ENCODE measurements around the gene LRMDA.

DNA sequence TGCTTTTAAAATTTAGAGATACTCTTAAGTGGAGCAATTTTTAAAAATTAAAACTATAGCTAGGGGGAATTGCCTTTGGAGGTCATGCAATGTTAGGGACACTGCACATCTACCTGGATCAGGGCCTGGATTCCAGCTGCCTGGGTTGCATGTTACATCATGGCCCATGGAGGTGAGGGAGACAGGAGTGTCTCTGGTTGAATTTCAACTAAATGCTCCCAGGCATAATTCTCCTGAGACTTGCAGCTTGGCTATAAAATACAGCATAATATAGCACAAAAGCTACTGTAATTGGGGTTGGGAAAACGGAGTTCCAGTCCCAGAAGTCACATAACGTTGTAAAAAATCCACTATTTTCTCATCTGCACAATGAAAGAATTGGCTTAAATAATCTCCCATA lies 782.5 kb downstream of the LRMDA start:
- TF ChIP-seq, protein P1, sequence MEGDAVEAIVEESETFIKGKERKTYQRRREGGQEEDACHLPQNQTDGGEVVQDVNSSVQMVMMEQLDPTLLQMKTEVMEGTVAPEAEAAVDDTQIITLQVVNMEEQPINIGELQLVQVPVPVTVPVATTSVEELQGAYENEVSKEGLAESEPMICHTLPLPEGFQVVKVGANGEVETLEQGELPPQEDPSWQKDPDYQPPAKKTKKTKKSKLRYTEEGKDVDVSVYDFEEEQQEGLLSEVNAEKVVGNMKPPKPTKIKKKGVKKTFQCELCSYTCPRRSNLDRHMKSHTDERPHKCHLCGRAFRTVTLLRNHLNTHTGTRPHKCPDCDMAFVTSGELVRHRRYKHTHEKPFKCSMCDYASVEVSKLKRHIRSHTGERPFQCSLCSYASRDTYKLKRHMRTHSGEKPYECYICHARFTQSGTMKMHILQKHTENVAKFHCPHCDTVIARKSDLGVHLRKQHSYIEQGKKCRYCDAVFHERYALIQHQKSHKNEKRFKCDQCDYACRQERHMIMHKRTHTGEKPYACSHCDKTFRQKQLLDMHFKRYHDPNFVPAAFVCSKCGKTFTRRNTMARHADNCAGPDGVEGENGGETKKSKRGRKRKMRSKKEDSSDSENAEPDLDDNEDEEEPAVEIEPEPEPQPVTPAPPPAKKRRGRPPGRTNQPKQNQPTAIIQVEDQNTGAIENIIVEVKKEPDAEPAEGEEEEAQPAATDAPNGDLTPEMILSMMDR (IDR thresholded peaks at IDR 0.05 in 2 of 3, conservative IDR thresholded peaks at IDR 0.05 in 1 of 3; ENCODE audit: borderline replicate concordance in 1 of 3, insufficient read depth in 1 of 3, low read depth in 2 of 3, low read length in 2 of 3): no peak
- TF ChIP-seq POLR2A (IDR thresholded peaks at IDR 0.05; ENCODE audit: borderline replicate concordance, extremely low read depth, insufficient read depth, insufficient read length) (no peak), EZH2 (IDR thresholded peaks at IDR 0.05) (no peak), POLR2AphosphoS5 (IDR thresholded peaks at IDR 0.05; ENCODE audit: low read depth, low read length) (no peak), CBX3 (IDR thresholded peaks at IDR 0.05; ENCODE audit: low read depth) (no peak), SIN3A (IDR thresholded peaks at IDR 0.05; ENCODE audit: low read depth) (no peak), JUND (IDR thresholded peaks at IDR 0.05) (no peak), SRF (IDR thresholded peaks at IDR 0.05; ENCODE audit: low read depth) (no peak), RAD21 (IDR thresholded peaks at IDR 0.05; ENCODE audit: low read depth) (no peak), EGR1 (IDR thresholded peaks at IDR 0.05; ENCODE audit: low read depth) (no peak)
- TF ChIP-seq, protein P2, sequence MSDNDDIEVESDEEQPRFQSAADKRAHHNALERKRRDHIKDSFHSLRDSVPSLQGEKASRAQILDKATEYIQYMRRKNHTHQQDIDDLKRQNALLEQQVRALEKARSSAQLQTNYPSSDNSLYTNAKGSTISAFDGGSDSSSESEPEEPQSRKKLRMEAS (IDR thresholded peaks at IDR 0.05): no peak
- TF ChIP-seq, protein P3, sequence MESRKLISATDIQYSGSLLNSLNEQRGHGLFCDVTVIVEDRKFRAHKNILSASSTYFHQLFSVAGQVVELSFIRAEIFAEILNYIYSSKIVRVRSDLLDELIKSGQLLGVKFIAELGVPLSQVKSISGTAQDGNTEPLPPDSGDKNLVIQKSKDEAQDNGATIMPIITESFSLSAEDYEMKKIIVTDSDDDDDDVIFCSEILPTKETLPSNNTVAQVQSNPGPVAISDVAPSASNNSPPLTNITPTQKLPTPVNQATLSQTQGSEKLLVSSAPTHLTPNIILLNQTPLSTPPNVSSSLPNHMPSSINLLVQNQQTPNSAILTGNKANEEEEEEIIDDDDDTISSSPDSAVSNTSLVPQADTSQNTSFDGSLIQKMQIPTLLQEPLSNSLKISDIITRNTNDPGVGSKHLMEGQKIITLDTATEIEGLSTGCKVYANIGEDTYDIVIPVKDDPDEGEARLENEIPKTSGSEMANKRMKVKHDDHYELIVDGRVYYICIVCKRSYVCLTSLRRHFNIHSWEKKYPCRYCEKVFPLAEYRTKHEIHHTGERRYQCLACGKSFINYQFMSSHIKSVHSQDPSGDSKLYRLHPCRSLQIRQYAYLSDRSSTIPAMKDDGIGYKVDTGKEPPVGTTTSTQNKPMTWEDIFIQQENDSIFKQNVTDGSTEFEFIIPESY (IDR thresholded peaks at IDR 0.05; ENCODE audit: extremely low read depth, insufficient replicate concordance, low read length): no peak
- TF ChIP-seq, protein P4, sequence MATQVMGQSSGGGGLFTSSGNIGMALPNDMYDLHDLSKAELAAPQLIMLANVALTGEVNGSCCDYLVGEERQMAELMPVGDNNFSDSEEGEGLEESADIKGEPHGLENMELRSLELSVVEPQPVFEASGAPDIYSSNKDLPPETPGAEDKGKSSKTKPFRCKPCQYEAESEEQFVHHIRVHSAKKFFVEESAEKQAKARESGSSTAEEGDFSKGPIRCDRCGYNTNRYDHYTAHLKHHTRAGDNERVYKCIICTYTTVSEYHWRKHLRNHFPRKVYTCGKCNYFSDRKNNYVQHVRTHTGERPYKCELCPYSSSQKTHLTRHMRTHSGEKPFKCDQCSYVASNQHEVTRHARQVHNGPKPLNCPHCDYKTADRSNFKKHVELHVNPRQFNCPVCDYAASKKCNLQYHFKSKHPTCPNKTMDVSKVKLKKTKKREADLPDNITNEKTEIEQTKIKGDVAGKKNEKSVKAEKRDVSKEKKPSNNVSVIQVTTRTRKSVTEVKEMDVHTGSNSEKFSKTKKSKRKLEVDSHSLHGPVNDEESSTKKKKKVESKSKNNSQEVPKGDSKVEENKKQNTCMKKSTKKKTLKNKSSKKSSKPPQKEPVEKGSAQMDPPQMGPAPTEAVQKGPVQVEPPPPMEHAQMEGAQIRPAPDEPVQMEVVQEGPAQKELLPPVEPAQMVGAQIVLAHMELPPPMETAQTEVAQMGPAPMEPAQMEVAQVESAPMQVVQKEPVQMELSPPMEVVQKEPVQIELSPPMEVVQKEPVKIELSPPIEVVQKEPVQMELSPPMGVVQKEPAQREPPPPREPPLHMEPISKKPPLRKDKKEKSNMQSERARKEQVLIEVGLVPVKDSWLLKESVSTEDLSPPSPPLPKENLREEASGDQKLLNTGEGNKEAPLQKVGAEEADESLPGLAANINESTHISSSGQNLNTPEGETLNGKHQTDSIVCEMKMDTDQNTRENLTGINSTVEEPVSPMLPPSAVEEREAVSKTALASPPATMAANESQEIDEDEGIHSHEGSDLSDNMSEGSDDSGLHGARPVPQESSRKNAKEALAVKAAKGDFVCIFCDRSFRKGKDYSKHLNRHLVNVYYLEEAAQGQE (IDR thresholded peaks at IDR 0.05; ENCODE audit: low read depth): no peak

Data from HCT116 (cell line).